ENCODE measurements around the gene SMCO2.

- TF ChIP-seq POLR2A (IDR thresholded peaks at IDR 0.05; ENCODE audit: low read length) (no peak), GATA1 (IDR thresholded peaks at IDR 0.05; ENCODE audit: low read depth, low read length) (no peak)
Measured at GRCh38 chr12:27506645-27507189, 60.2 kb downstream of the SMCO2 start.
